Type B pancreatic cell (in vitro differentiated cells): Measurements from ENCODE around the gene RPTOR. TPM values are rescaled to one million over a fixed set of nuclear protein-coding genes. Genes with fewer than 3 reads are reported as not detected.

Experiments used
- DNase-seq: peaks from one replicate; pipeline ENCODE4 v3.0.0; 2021; ENCODE audit warnings: mixed read lengths; ENCODE audit not compliant: unreplicated experiment; ENCODE audit errors: extremely low spot score
- H3K27ac Mint-ChIP-seq: 2 replicates; pipeline ENCODE4 v1.8.0; 2021; ENCODE audit warnings: mild to moderate bottlenecking, mixed read lengths
- H3K27me3 Mint-ChIP-seq: 2 replicates; pipeline ENCODE4 v1.8.0; 2021; ENCODE audit warnings: mixed read lengths
- H3K36me3 Mint-ChIP-seq: 2 replicates; pipeline ENCODE4 v1.8.0; 2021; ENCODE audit warnings: mixed read lengths
- H3K4me1 Mint-ChIP-seq: one replicate; pipeline ENCODE4 v1.8.0; 2021; ENCODE audit warnings: mixed read lengths; ENCODE audit not compliant: unreplicated experiment
- H3K4me3 Mint-ChIP-seq: 2 replicates; pipeline ENCODE4 v1.8.0; 2021; ENCODE audit warnings: mild to moderate bottlenecking, mixed read lengths
- H3K9me3 Mint-ChIP-seq: 2 replicates; pipeline ENCODE4 v1.8.0; 2021; ENCODE audit warnings: mixed read lengths
- CTCF ChIP-seq: fragments of 200-600 bp; sonication (generic); conservative IDR thresholded peaks from 2 replicates; pipeline ENCODE4 v1.5.0; 2021; ENCODE audit warnings: antibody characterized with exemption, mild to moderate bottlenecking
- total RNA-seq: library from RNA; stranded (reverse); gene quantifications from 2 replicates; pipeline ENCODE4 v1.2.1, GENCODE V29; 2021; ENCODE audit warnings: low replicate concordance

The RPTOR gene
- total RNA-seq, 1 donor from 2014 or later, result 39.8 TPM

- Mint-ChIP-seq H3K27ac (no peak overlapping the region), H3K4me3 (no peak overlapping the region), H3K36me3 (peaks cover 11% of the 10 kb centered on the region), H3K27me3 (no peaks in the 10 kb centered on the region), H3K4me1 (peaks cover 5% of the 10 kb centered on the region), H3K9me3 (no peaks in the 10 kb centered on the region)
- no peak for TF ChIP-seq CTCF
- no peak for DNase-seq
Observed at GRCh38 chr17:80917716-80918560, 373.3 kb downstream of the RPTOR start.

GRCh38 chr17:80918731-80919130 lies 374.1 kb downstream of the RPTOR start:
- DNase-seq, result no peak
- Mint-ChIP-seq H3K27me3 (no peaks in the 10 kb centered on the region), H3K36me3 (peaks cover 10% of the 10 kb centered on the region), H3K4me3 (no peak overlapping the region), H3K27ac (no peak overlapping the region), H3K4me1 (peaks cover 5% of the 10 kb centered on the region), H3K9me3 (no peaks in the 10 kb centered on the region)
- no peak for TF ChIP-seq CTCF

- no peaks in the 10 kb centered on the region for H3K27me3 Mint-ChIP-seq
- no peak overlapping the region for H3K27ac Mint-ChIP-seq
- no peak for DNase-seq
- H3K4me3 Mint-ChIP-seq, result no peak overlapping the region
- peaks cover 5% of the 10 kb centered on the region for H3K4me1 Mint-ChIP-seq
- no peaks in the 10 kb centered on the region for H3K9me3 Mint-ChIP-seq
- peaks cover 8% of the 10 kb centered on the region for H3K36me3 Mint-ChIP-seq
- TF ChIP-seq CTCF, result no peak
Observed at GRCh38 chr17:80919331-80920311, 375.0 kb downstream of the RPTOR start.

GRCh38 chr17:80920441-80920840 lies 375.8 kb downstream of the RPTOR start:
- Mint-ChIP-seq H3K27me3 (no peaks in the 10 kb centered on the region), H3K36me3 (peaks cover 8% of the 10 kb centered on the region), H3K9me3 (no peaks in the 10 kb centered on the region), H3K4me1 (peaks cover 5% of the 10 kb centered on the region), H3K4me3 (no peak overlapping the region), H3K27ac (no peak overlapping the region)
- no peak for TF ChIP-seq CTCF
- no peak for DNase-seq

GRCh38 chr17:80921159-80921558 lies 376.5 kb downstream of the RPTOR start:
- Mint-ChIP-seq H3K36me3 (peaks cover 5% of the 10 kb centered on the region), H3K9me3 (no peaks in the 10 kb centered on the region), H3K4me1 (peaks cover 7% of the 10 kb centered on the region), H3K27me3 (no peaks in the 10 kb centered on the region), H3K27ac (no peak overlapping the region), H3K4me3 (no peak overlapping the region)
- DNase-seq, result no peak
- no peak for TF ChIP-seq CTCF
